SU-DHL-6 (cell line): ENCODE measurements around the gene SAG.

ENCODE experiments used
- CTCF ChIP-seq: fragments of 200-600 bp; sonication (generic); IDR thresholded peaks from one replicate; pipeline ENCODE4 v1.5.1; 2017; ENCODE audit warnings: antibody characterized with exemption, mild to moderate bottlenecking, low read length, moderate library complexity; ENCODE audit not compliant: insufficient read depth, poor library complexity, severe bottlenecking
- EZH2phosphoT487 ChIP-seq: fragments of 200-600 bp; sonication (generic), shearing (Covaris generic); conservative IDR thresholded peaks from 2 replicates; pipeline ENCODE4 v1.6.1; 2018; ENCODE audit warnings: mild to moderate bottlenecking, antibody characterized with exemption, low read length, moderate library complexity, mixed read lengths

GRCh38 chr2:233301811-233302210, 5.8 kb upstream of the SAG start:
- TF ChIP-seq CTCF: no peak
- no peak for TF ChIP-seq EZH2phosphoT487
